ENCODE results near the gene ZNF512B. TPM values are rescaled to one million over a fixed set of nuclear protein-coding genes. Genes with fewer than 3 reads are reported as not detected.
"Not testable (repeated sequence)": the region's sequence is repeated elsewhere in the genome, so short reads cannot be mapped to it uniquely, and the experiment has no call there.

ZNF512B gene
- polyA plus RNA-seq, 6 donors from 2014 or later: 0.16 to 0.69 (median 0.60) TPM; not detected in 1

DNA sequence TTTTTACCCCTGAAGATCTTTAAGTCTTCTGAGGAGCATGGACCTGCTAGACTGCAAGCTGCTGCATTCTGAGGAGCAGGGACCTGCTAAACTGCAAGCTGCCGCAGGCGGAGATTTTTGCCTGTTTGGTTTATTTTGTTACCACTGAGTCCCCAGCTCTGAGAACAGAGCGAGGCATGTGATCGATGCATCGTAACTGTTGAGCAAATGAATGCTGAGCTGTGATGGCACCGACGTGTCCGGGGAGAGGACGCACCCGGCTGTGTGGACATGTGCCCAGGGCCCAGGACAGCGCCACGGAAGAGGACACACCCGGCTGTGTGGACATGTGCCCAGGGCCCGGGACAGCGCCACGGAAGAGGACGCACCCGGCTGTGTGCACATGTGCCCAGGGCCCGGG, 50.6 kb downstream of the ZNF512B start:
- H3K9me3 Mint-ChIP-seq: peaks cover 0 to 14% (median 7%) of the 10 kb centered on the region in 7 donors
- H3K27ac Mint-ChIP-seq: peak overlapping the region in 3 of 6 donors; percentile 47 to 90 (median 47)
- peaks cover 0 to 8% of the 10 kb centered on the region in 2 donors for H3K36me3 Mint-ChIP-seq
- DNase-seq: no peak
- H3K4me1 Mint-ChIP-seq: peaks cover 10 to 36% (median 33%) of the 10 kb centered on the region in 3 donors
- peak overlapping the region in 2 of 8 donors; percentile 34 to 36 for H3K4me3 Mint-ChIP-seq
- H3K27me3 Mint-ChIP-seq: no peaks in the 10 kb centered on the region
- no peak for ATAC-seq (ENCODE audit: low read depth in 2 of 2)

DNA sequence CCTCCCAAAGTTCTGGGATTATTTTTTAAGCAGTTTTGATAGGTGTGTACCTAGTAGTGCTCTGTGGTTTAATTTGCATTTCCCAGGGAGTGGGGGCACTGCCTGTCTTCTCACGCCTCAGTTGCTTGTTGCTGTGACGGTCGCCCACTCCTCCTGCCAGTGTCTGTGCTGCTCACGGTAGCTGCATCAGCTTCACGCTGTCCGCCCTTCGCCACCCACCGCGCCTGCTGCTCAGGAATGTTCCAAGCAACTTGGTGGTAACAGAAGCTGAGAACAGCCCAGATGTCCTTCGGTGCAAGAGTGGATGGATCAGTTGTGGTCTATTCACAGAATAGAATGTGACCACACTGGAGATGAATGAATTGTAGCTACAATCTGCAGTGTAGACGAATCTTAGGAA, 51.9 kb downstream of the ZNF512B start:
- peaks cover 11 to 43% (median 40%) of the 10 kb centered on the region in 3 donors for H3K4me1 Mint-ChIP-seq
- H3K36me3 Mint-ChIP-seq: peaks cover 0 to 8% of the 10 kb centered on the region in 2 donors
- peaks cover 0 to 14% (median 7%) of the 10 kb centered on the region in 7 donors for H3K9me3 Mint-ChIP-seq
- no peaks in the 10 kb centered on the region for H3K27me3 Mint-ChIP-seq
- peak overlapping the region in 5 of 6 donors; percentile 36 to 91 (median 81) for H3K27ac Mint-ChIP-seq
- DNase-seq (no peak), ATAC-seq (ENCODE audit: low read depth in 2 of 2) (peak; percentile 55 to 75)
- peak overlapping the region in 7 of 8 donors; percentile 32 to 85 (median 61) for H3K4me3 Mint-ChIP-seq

DNA sequence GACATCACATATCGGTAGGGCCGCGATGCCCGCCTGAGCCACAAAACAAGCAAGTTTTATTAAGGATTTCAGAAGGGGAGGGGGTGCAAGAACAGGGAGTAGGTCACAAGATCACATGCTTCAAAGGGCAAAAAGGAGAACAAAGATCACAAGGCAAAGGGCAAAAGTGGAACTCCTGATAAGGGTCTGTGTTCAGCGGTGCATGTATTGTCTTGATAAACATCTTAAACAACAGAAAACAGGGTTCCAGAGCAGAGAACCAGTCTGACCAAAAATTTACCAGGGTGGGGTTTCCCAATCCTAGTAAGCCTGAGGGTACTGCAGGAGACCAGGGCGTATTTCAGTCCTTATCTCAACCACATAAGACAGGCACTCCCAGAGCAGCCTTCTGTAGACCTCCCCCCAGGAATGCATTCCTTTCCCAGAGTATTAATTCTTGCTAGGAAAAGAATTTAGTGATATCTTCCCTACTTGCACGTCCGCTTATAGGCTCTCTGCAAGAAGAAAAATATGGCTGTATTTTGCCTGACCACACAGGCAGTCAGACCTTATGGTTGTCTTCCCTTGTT, 53.3 kb downstream of the ZNF512B start:
- not testable (repeated sequence) for H3K27me3 Mint-ChIP-seq; H3K36me3 Mint-ChIP-seq; ATAC-seq (ENCODE audit: low read depth in 2 of 2); DNase-seq
- Mint-ChIP-seq H3K9me3 (peaks cover 0 to 14% (median 7%) of the 10 kb centered on the region in 7 donors), H3K4me3 (peak overlapping the region in 2 of 8 donors; percentile 64 to 73), H3K4me1 (peaks cover 11 to 49% (median 47%) of the 10 kb centered on the region in 3 donors), H3K27ac (peak overlapping the region in 3 of 6 donors; percentile 4 to 72 (median 43))

DNA sequence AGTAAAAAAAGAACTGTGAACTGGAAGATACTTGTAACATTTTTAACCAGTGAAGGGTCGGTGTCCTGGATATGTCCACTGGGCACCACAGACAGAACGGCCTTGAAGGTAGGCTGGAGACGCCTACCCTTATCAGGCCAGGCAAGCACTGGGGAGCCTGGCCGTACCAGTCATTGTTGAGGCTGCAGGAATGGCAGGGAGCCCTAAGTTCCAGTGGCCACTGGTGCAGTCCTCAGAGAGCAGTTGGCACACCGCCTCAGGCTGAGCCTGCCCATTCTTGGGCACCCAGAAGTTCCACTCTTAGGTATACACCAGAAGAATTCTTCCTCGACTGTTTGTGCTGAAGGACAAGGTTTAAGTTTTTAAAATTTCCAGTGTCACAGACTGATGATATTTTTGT, 54.3 kb downstream of the ZNF512B start:
- H3K4me1 Mint-ChIP-seq: peaks cover 18 to 59% (median 56%) of the 10 kb centered on the region in 3 donors
- no peak overlapping the region for H3K27ac Mint-ChIP-seq
- H3K4me3 Mint-ChIP-seq: no peak overlapping the region
- H3K27me3 Mint-ChIP-seq: no peaks in the 10 kb centered on the region
- H3K9me3 Mint-ChIP-seq: peaks cover 0 to 14% (median 7%) of the 10 kb centered on the region in 7 donors
- ATAC-seq (ENCODE audit: low read depth in 2 of 2) (no peak), DNase-seq (no peak)
- H3K36me3 Mint-ChIP-seq: peaks cover 0 to 8% of the 10 kb centered on the region in 2 donors

DNA sequence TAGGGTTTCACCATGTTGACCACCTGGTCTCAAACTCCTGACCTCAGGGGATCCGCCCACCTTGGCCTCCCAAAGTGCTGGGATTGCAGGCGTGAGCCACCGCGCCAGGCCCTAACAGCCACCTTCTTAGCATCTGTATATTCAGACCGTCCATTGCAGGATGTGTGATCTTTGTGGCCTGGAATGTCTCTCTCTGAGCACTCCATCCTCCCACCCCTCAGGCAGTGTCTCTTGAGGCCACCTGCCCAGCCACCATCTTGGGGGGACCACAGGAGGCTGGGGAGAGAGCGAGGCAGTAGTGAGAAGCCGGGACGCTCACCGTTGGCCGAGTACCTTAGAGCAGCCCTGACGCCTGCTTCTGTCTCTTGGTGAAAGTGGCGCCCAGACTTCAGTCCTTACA, 56.0 kb downstream of the ZNF512B start:
- no peak for ATAC-seq (ENCODE audit: low read depth in 2 of 2)
- Mint-ChIP-seq H3K4me1 (peaks cover 24 to 59% (median 59%) of the 10 kb centered on the region in 3 donors), H3K9me3 (peaks cover 0 to 14% (median 7%) of the 10 kb centered on the region in 7 donors), H3K4me3 (no peak overlapping the region), H3K27me3 (no peaks in the 10 kb centered on the region), H3K27ac (peak overlapping the region in 2 of 6 donors; percentile 72 to 86), H3K36me3 (peaks cover 0 to 8% of the 10 kb centered on the region in 2 donors)
- DNase-seq: no peak

GRCh38 chr20:63911176-63911575, 58.6 kb downstream of the ZNF512B start:
- Mint-ChIP-seq H3K9me3 (peaks cover 0 to 6% (median 2%) of the 10 kb centered on the region in 7 donors), H3K27me3 (no peaks in the 10 kb centered on the region), H3K4me1 (peaks cover 25 to 49% (median 48%) of the 10 kb centered on the region in 3 donors), H3K4me3 (peak overlapping the region in 1 of 8 donors; percentile 16), H3K36me3 (peaks cover 0 to 4% of the 10 kb centered on the region in 2 donors), H3K27ac (peak overlapping the region in 3 of 6 donors; percentile 65 to 81 (median 78))
- DNase-seq (no peak), ATAC-seq (ENCODE audit: low read depth in 2 of 2) (no peak)

DNA sequence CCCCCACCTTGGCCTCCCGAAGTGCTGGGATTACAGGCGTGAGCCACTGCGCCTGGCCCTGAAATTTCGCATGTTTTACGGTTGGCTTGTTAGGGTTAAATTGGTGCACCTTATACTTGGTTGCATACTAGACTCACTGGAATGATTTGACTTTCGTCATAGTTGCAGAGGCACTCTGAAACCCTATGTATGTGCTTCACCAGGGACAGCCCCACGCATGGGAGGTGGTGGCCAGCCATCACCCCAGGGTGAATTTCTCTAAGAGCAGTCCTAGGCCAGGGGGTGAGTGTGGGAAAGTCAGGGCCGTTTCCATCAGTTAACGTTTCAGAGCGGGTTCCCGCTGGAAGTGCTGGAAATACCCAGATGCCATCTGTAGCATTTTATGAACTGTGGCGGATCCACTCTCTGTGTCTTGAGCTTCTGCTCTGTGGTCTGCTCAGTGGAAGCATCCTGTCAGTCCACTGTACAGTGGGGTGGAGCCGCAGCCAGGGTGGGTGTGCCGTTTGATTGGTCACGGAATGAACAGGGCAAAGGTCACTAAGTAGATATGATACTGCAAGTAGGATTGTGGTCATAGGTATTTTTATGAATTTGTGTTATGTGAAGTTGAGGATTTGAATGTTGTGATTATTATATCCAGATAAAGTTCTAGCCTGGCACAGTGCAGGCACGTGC, 61.6 kb downstream of the ZNF512B start:
- Mint-ChIP-seq H3K36me3 (no peaks in the 10 kb centered on the region), H3K27ac (peak overlapping the region in 2 of 6 donors; percentile 36 to 54), H3K27me3 (no peaks in the 10 kb centered on the region), H3K4me3 (no peak overlapping the region), H3K9me3 (no peaks in the 10 kb centered on the region), H3K4me1 (peaks cover 27 to 51% (median 48%) of the 10 kb centered on the region in 3 donors)
- ATAC-seq (ENCODE audit: low read depth in 2 of 2): no peak
- no peak for DNase-seq

Other genes starting within 250 kb of the ZNF512B start
- gene LIME1, start 233.3 kb downstream of the ZNF512B start, polyA plus RNA-seq (ENCODE audit: low read depth in 6 of 6): 10 to 100 TPM in 1 of 6 donors, 1 to 10 TPM in 5; 4.9 to 19.0 (median 8.8) TPM
- gene SLC2A4RG, start 230.2 kb downstream of the ZNF512B start, polyA plus RNA-seq (ENCODE audit: low read depth in 6 of 6): 1 to 10 TPM in 3 of 6 donors, under 1 TPM in 2, not detected in 1; 0.36 to 1.4 (median 1.3) TPM
- gene ZBTB46, start 138.7 kb downstream of the ZNF512B start, polyA plus RNA-seq (ENCODE audit: low read depth in 6 of 6): under 1 TPM in 1 of 6 donors, not detected in 5; 0.15 TPM
- gene ABHD16B, start 108.4 kb downstream of the ZNF512B start, polyA plus RNA-seq (ENCODE audit: low read depth in 6 of 6): 1 to 10 TPM in 1 of 6 donors, not detected in 5; 1.1 TPM
- 100 to 1,000 TPM in 1 of 6 donors, 10 to 100 TPM in 5; 61.1 to 105 (median 79.9) TPM for gene TPD52L2, start 104.7 kb downstream of the ZNF512B start, polyA plus RNA-seq (ENCODE audit: low read depth in 6 of 6)
- 1 to 10 TPM in 5 of 6 donors, under 1 TPM in 1; 0.23 to 4.2 (median 3.3) TPM for gene DNAJC5, start 74.8 kb downstream of the ZNF512B start, polyA plus RNA-seq (ENCODE audit: low read depth in 6 of 6)
- 10 to 100 TPM; 11.3 to 62.0 (median 31.7) TPM for gene UCKL1, start 13.5 kb downstream of the ZNF512B start, polyA plus RNA-seq (ENCODE audit: low read depth in 6 of 6)
- 1 to 10 TPM; 2.0 to 7.1 (median 5.8) TPM for gene SAMD10, start 9.7 kb upstream of the ZNF512B start, polyA plus RNA-seq (ENCODE audit: low read depth in 6 of 6)
- gene PRPF6, start 11.2 kb upstream of the ZNF512B start, polyA plus RNA-seq (ENCODE audit: low read depth in 6 of 6): 10 to 100 TPM; 46.4 to 83.8 (median 66.9) TPM
- under 1 TPM in 1 of 6 donors, not detected in 5; 0.05 TPM for gene C20orf204, start 66.3 kb upstream of the ZNF512B start, polyA plus RNA-seq (ENCODE audit: low read depth in 6 of 6)
- not detected for gene SOX18, start 79.7 kb upstream of the ZNF512B start, polyA plus RNA-seq (ENCODE audit: low read depth in 6 of 6)
- 10 to 100 TPM; 30.2 to 51.5 (median 41.4) TPM for gene TCEA2, start 93.3 kb upstream of the ZNF512B start, polyA plus RNA-seq (ENCODE audit: low read depth in 6 of 6)
- 100 to 1,000 TPM; 112 to 170 (median 132) TPM for gene RGS19, start 109.6 kb upstream of the ZNF512B start, polyA plus RNA-seq (ENCODE audit: low read depth in 6 of 6)
- 1 to 10 TPM in 5 of 6 donors, under 1 TPM in 1; 0.91 to 3.4 (median 2.3) TPM for gene OPRL1, start 110.2 kb upstream of the ZNF512B start, polyA plus RNA-seq (ENCODE audit: low read depth in 6 of 6)
- gene LKAAEAR1, start 114.5 kb upstream of the ZNF512B start, polyA plus RNA-seq (ENCODE audit: low read depth in 6 of 6): under 1 TPM in 1 of 6 donors, not detected in 5; 0.47 TPM
- not detected for gene NPBWR2, start 137.6 kb upstream of the ZNF512B start, polyA plus RNA-seq (ENCODE audit: low read depth in 6 of 6)
- gene MYT1, start 194.5 kb upstream of the ZNF512B start, polyA plus RNA-seq (ENCODE audit: low read depth in 6 of 6): not detected

Data from naive B cell (primary cell).